VCaP (cell line): ENCODE results near the gene TRAPPC1.

ENCODE experiments used
- H3K27ac ChIP-seq: fragments of 450-650 bp; 2 replicates; pipeline ENCODE4 v1.5.1; 2017
- TF ChIP-seq, protein P1 (sequence below): fragments of 450-650 bp; conservative IDR thresholded peaks from 2 replicates; pipeline ENCODE4 v1.5.1; 2017; ENCODE audit warnings: mild to moderate bottlenecking, moderate library complexity

Gene TRAPPC1

DNA sequence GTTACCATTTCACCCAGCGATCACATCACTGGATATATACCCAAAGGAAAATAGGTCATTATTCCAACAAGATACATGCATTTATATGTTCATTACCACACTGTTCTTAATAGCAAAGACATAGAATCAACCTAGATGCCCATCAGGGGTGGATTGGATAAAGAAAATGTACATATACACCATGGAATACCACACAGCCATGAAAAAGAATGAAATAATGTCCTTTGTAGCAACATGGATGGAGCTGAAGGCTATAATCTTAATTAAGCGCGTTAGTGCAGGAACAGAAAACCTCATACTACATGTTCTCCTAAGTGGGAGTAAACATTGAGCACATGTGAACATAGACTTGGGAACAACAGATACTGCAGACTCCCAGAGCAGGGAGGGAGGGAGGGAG, 18.8 kb upstream of the TRAPPC1 start:
- TF ChIP-seq, protein P1, sequence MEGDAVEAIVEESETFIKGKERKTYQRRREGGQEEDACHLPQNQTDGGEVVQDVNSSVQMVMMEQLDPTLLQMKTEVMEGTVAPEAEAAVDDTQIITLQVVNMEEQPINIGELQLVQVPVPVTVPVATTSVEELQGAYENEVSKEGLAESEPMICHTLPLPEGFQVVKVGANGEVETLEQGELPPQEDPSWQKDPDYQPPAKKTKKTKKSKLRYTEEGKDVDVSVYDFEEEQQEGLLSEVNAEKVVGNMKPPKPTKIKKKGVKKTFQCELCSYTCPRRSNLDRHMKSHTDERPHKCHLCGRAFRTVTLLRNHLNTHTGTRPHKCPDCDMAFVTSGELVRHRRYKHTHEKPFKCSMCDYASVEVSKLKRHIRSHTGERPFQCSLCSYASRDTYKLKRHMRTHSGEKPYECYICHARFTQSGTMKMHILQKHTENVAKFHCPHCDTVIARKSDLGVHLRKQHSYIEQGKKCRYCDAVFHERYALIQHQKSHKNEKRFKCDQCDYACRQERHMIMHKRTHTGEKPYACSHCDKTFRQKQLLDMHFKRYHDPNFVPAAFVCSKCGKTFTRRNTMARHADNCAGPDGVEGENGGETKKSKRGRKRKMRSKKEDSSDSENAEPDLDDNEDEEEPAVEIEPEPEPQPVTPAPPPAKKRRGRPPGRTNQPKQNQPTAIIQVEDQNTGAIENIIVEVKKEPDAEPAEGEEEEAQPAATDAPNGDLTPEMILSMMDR = no peak
- H3K27ac ChIP-seq = no peak overlapping the region

GRCh38 chr17:7947651-7948050, 15.9 kb upstream of the TRAPPC1 start:
- TF ChIP-seq, protein P1 = no peak
- no peak overlapping the region for H3K27ac ChIP-seq

GRCh38 chr17:7946441-7946840, 14.7 kb upstream of the TRAPPC1 start:
- H3K27ac ChIP-seq = no peak overlapping the region
- TF ChIP-seq, protein P1 = no peak

GRCh38 chr17:7945651-7946050, 13.9 kb upstream of the TRAPPC1 start:
- TF ChIP-seq, protein P1 = no peak
- no peak overlapping the region for H3K27ac ChIP-seq

DNA sequence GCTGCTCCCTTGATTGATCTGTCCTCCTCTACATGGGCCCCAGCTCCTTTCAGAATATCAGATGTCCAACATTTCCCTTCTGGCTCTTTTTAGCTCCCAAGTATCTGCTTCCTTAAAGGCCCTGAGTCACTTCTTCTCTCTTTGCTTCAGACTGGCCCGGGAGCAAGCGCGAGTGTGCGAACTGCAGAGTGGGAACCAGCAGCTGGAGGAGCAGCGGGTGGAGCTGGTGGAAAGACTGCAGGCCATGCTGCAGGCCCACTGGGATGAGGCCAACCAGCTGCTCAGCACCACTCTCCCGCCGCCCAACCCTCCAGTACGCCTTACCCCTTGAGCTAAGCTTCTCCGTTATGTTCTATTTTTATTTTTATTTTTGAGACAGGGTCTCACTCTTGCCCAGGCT, 12.6 kb upstream of the TRAPPC1 start:
- no peak overlapping the region for H3K27ac ChIP-seq
- TF ChIP-seq, protein P1 = no peak

- TF ChIP-seq, protein P1 = no peak
- no peak overlapping the region for H3K27ac ChIP-seq
These were observed 11.5 kb upstream of the TRAPPC1 start for GRCh38 chr17:7943291-7943690.

- no peak overlapping the region for H3K27ac ChIP-seq
- TF ChIP-seq, protein P1 = no peak
These were observed 9.0 kb upstream of the TRAPPC1 start for GRCh38 chr17:7940743-7941142.

DNA sequence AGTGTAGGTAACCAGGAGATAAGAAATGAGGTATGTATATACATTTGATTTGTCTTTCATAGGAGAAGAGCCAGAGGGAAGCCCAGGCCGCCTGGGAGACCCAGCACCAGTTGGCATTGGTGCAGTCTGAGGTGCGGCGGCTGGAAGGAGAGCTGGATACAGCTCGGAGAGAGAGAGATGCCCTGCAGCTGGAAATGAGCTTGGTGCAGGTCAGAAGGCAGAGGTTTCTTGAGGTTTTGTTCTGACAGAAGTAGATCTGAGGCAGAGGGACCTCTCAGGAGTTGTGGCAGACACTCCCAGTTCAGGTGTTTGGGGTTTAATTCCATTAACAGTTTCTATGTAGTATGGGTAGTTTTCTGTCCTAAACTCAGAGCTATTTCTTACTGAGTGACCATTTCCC, 8.3 kb upstream of the TRAPPC1 start:
- TF ChIP-seq, protein P1 = no peak
- no peak overlapping the region for H3K27ac ChIP-seq
